HG02588 (cell line): ENCODE measurements around the gene ZDHHC11B.
"Not testable (repeated sequence)": the region's sequence is repeated elsewhere in the genome, so short reads cannot be mapped to it uniquely, and the experiment has no call there.

Source experiments
- ATAC-seq: cut with Tn5 transposase; IDR thresholded peaks from one replicate; pipeline ENCODE4 v1.9.1; 2021; ENCODE audit warnings: mild to moderate bottlenecking, moderate library complexity; ENCODE audit not compliant: unreplicated experiment

ZDHHC11B gene

GRCh38 chr5:691049-691448, 93.5 kb downstream of the ZDHHC11B start:
- not testable (repeated sequence) for ATAC-seq

DNA sequence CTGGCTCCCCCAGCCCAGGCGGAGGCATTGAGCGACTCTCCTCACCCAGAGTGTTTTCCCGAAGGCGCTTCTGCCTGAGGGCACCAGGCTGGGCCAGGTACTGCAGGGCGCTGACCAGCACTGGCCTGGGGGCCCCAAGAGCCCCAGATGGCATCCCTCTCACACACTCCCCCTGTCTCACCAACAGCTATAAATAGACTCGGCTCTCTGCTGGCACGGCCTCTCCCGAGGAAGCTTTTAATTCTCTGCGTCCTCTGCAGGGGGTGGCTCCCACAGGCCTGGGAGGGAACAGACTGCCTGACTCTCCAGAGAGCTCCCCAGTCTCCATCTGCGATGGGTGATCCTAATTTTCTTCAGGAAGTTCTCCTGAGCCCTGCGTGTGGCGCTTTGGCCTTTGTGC, 94.2 kb downstream of the ZDHHC11B start:
- not testable (repeated sequence) for ATAC-seq

DNA sequence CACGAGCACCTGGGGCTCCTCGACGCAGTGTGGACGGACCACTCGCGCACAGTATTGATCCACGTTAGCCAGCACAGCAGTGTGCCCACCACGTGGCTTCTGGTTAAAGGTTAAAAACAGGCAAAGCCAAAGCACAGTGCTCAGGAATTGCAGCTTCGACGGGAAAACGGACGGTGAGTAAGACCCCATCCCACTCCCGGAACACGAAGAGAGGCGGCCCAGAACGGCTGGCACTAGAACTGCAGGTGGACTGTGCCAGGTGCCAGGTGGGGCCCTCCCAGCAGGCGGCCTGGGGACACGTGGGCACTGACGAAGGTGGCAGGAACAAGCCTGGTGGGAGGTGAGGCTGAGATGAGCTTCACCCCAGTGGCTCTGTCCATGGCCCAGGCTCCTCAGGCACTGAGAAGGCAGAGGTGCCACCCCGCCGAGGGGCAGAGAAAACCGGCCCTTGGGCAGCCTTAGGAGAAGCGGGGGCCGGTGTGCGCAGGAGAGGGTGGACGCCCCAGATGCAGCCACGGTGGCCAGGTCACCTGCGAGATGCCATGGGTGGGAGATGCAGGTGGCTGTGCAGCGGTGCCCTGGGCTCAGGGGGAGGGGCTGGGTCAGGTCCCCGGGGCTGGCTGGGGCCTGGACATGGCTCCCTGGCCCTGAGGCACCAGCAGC, 96.0 kb downstream of the ZDHHC11B start:
- not testable (repeated sequence) for ATAC-seq

DNA sequence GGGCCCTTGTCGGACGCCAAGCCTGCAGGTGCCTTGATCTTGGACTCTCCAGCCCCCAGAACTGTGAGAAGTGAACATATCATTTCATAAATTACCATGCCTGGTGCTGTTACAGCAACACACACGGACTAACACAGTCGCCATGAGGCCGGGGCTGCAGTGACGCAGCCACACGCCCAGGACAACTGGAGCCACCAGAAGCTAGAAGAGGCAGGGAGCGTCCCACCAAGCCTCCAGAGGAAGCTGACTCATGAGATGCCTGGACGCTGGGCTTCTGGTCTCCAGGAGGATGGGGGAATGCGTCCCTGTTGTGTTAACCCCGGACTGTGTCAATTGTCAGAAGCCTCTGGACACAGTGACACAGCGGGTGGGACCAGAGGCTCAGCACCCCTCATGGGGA, 97.6 kb downstream of the ZDHHC11B start:
- not testable (repeated sequence) for ATAC-seq

DNA sequence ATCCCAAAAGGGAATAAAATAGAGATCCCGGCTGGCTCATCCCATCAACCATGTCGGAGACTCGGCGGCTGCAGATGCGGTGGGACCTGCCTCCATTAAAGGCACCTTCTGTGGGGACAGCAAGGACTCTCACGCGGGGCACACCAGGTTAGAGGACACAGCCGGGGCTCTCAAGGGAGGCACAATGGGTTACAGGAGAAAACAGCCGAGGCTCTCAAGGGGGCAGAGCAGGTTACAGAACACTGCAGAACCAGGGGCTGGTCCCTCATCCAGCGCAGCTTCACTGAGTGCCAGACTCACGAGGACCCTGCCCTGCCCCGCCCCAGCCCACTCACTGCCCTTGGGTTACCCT, 98.4 kb downstream of the ZDHHC11B start:
- ATAC-seq = not testable (repeated sequence)

GRCh38 chr5:685262-686171, 99.0 kb downstream of the ZDHHC11B start:
- no peak for ATAC-seq

GRCh38 chr5:684751-685216, 99.7 kb downstream of the ZDHHC11B start:
- ATAC-seq = no peak

DNA sequence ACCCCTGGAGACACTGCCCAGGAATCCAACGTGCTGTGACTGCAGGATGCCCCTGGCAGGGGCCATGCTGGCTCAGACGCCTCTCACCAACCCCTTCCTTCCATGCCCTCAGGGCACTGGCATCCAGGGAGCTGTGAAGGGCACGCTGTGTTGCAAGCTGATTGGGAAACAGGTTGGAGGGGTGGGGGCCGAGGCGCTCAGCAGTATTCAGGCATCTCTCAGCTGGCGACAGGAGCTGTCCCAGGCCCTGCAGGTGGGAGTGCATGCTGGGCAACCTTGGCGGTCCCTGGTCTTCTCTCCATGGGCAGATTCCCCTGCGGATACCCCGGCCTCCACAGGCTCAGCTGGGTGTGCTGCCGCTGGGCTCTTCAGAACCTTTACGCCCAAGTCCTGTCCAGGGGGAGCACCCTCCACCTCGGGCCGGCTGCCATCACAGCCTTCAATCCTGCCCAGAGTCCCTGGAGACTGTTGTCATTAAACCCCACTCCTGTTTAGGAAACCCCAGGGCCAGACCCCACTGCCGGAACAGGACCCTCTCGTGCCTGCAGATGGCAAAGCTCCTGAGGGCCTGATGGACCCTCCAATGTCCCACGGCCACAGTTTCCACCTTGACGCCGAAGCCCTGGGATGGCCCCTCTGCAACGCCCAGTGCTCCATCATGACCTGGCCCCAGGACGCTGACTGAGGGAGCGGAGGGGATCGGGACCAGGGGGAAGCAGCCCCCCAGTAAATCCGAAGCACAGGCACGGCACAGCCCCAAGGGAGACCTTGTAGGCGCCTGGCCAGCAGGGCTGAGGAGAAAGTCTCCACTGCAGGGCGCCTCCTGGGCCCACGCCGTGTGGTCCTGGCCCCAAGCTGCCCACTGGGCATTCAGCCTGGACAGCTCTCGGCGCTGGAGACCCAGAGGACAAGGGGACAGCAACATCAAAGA, 100.7 kb downstream of the ZDHHC11B start:
- no peak for ATAC-seq

DNA sequence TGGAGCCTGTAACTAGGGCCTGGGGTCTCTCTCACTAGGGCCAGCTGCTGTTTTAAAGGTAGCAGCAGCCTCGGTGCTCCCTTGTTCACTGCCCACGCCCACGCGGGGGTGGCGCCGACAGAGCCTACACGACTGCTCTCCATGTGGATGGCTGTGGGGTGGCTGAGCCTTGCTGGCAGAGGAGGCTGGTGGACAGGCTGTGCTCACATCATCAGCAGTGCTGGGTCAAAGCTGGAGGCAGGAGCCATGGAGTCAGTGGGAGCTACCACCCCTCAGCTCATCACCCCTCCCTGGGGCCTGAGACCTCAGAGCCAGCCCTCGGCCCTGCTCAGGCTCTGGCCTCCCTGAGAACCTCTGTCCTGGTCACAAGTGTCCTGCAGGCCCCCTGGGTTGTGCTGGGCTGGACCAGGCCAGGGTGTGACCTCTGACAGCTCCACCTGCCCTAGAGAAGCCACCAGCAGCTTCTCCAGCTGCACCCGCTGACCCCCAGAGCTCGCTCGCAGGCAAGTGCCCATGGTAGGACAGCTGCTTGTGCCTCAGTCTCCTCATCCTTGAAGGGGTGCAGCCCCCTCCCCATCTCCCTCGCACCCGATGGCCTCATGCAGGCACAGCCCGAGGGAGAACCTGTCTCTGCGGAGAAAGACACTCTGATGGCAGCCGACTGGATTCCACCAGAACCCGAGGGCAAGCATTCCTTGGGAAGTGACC, 101.7 kb downstream of the ZDHHC11B start:
- not testable (repeated sequence) for ATAC-seq

- not testable (repeated sequence) for ATAC-seq
Measured at GRCh38 chr5:682216-682615, 102.3 kb downstream of the ZDHHC11B start.

DNA sequence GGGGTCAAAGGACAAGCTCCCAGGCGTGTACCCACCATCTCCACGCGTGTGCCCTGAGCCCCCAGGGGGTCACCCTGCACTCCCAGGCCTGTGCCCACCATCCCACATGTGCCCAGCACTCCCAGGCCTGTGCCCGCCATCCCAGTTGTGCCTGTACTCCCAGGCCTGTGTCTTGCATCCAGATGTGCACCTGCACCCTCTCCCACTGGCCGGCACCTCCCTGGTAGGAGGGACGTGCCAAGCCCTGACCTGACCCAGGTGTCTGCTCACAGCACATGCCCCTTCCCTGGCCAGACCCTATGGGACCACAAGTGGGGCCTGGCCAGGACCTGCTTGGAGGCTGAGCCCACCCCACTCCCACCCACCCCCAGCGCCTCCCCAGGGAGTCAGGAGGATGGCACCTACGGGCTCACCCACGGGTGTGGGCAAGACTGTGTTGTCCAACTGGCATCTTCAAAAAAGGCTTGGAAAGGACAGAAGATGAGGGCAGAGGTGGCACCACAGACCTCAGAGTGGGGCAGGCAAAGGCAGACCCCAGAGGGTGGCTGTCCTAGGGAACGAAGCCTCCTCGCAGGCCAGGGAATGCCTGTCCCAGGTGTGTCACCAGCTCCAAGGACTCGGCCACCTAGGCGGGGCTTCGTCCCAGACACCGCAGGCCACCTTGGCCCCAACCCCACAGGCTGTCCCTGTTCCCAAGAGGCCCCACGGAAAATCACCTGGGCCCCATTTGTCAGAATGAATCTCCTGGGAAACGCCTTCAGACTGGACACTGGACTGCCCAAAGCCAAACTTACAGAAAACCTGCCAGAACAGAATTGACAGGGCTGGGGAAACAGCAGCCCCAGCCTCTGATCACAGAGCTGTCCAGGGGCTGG, 103.0 kb downstream of the ZDHHC11B start:
- ATAC-seq = not testable (repeated sequence)

DNA sequence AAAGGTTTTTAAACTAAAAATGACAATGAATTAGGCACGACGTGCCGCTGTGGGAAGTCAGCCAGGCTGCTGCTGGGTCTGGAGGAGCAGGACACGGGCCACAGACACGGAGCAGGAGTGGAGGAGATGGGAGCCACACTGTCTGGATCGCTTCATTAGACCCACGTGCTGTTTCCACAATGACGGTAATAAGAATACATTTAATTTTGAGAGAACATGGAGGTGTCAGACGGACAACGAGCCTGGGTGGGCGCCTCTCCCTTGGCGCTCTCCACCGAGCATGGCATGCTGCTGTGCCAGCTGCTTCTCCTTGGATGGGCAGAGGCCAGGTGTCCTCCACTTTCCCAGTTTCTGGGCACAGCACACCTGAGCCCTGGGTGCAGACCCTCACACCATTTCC, 103.7 kb downstream of the ZDHHC11B start:
- ATAC-seq = not testable (repeated sequence)

DNA sequence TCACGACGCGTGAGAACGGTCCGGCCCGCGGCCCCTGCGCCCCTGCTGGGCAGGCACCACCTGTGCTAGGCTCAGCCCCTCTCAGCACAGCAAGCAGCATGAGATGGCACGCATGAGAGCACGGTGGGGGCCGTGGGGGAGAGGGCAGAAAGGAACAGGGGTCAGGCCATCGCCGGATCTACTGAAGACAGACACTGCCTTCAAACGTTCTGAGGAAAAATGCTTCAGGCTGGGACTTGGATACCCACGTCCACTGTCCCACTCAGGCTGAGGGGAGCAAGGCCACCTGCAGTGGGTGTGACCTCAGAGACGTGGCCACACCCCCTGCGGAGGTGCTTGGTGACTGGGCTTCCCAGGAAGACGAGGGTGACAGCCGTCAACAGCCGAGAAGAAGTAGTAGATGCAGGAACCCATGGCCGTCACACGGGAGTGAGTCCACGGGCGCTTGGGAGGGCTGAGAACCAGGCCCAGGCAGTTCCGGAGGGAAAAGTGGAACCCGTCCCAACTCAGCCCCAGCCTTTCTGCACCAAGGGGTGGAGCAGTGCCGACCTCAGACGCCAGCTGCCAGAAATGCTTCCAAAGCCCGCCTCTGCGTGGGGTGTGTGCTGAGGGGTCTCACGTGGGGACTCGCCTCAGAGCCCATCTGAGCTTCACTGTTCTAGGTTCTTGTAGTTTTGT, 104.3 kb downstream of the ZDHHC11B start:
- not testable (repeated sequence) for ATAC-seq

DNA sequence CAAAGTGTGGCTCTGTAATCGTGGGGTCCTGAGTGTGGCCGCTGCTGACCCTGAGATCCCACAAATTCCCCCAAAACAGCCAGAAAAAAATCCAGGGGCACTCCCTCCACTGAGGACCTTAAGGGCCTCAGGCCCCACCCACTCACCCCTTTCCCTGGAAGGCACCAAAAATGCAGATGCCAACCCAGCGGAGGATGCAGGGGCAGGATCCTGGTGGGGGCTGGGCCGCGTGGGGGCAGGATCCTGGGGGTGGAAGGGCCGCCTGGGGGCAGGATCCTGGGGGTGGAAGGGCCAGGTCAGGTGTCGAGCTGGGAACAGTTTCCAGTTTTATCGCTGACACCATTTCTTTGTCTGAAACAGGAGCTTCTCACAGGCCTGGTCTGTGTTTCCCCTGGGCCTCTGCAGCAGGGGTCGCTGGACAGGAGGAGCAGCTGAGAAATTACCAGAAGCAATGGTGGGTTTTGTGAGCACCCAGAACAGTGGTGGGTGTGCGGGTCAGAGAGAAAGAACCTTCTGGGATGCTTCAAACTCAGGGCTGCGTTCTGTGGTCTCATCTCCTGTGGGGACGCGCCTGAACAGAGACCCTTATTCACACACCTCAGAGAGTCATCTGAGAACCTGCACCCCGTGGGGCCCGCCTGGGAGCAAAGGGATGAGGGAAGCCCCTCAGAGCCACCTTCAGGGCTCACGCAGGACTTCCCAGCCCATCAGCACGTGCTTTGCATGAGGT, 105.2 kb downstream of the ZDHHC11B start:
- not testable (repeated sequence) for ATAC-seq

- not testable (repeated sequence) for ATAC-seq
Measured at GRCh38 chr5:678521-678920, 106.0 kb downstream of the ZDHHC11B start.

DNA sequence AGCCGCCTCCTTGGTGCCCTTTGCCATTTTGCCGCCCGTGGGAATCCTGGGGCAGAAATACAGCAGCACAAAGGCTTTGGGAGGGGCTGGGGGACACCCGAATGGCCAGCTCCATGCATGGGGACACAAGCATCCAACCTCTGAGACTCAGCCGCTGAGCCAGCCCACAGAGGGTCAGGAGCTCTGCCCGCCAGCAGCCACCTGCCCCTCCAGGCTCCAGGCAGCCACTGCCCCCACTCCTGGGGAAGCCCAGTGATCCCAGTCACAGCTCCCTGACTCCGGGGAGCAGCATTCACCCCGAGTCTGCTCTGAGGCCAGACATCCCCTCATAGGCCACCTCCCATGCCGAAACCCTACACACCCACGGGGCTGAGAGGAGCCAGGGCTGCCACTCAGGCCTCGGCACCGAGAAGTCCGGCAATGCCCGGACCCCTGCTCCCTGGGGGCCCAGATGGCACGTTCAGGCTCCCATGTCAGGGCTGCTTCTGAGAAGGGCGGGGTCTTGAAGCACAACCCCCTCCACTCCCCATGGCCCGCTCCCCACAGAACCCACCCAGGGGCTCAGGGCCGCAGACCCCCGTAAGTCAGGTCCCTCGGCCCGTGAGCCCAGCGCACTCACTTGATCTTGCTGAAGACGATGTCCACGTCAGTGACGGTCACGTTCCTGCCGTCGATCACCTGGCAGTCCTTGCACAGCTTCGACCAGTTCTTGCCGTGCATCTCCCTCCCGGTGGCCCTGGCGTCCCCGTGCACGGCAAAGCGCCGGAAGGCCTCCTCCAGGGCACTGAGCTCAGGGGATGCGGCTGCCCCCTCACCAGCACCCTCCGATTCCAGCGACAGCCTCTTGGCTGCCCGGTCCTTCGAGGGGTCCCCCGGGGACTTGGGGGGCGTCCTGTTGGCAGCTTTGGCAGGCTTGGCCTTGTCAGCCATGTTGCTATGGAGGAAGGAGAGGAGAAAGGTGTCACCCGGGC, 107.1 kb downstream of the ZDHHC11B start:
- ATAC-seq = no peak

DNA sequence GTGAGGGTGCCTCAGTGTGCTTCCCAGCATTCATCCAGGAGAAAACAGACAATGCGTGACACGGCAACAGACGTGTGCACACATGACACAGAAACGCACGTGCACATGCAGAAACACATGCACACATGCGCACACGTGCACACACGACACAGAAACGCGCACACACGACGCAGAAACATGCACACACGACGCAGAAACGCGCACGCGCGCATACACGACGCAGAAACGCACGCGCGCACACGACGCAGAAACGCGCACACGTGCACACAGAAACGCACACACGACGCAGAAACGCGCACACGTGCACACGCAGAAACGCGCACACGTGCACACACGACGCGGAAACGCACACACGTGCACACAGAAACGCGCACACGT, 107.8 kb downstream of the ZDHHC11B start:
- no peak for ATAC-seq
